ENCODE data around the gene CRABP2.

CRABP2 gene

DNA sequence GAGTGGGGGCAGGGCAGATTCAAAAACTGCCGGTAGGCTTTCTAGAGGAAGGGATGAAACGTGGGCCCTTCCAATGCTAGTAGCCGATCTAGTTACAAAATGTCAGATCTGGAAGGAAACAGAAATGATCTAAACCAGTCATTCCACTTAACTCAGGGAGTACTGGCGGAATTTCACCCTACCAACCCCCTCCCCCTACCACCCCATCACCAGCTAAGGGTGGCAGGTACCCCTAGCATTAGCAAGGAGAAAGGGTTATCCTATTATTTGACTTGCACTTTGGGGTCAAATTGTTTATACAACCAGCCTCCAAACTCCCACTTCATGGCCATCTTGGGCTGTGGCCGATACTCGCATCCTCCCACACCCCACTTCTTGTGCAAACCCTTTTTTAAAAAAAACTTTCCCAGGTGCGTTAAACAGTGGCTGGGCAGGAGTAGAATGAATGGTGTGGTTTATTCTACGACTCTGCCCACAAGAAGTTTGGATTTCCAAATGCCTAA, 36.1 kb upstream of the CRABP2 start:
- DNase-seq = no peak

DNA sequence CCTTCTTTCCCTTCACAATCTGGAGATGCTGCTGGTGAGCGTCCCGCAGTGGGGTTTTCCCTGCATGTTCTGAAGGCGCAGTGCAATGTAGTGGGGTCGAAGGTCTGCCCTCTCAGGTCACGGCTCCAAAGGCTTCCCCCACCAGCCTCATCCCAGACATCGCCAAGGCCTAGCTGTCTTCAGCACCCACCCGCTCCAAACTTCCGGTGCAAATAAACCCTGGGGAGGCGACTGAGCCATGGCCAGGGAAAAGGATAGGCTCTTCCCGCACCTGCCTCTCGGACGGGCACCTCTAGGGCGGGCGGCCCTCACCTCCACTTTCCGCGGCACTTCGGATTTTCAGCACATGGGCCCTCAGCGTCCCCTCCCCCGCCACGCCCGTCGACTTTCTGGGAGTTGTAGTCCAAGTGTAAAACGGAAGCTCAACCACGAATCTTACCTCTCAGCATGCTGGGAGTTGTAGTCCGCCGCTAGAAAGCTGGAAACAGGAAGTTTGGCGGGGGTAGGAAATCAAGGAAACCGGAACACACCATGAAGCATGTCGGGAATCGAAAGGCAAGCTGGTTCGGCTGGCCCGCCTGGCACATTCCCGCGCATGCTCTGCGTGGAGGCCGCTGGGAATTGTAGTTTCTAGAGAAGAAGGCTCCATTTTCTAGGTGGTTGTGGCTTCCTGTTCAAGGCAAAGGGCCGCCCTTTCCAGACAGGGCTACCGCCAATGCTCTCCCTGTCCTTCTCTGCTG, 35.5 kb upstream of the CRABP2 start, which contains the start of gene MRPL24:
Gene MRPL24 (minus strand): TSS at position 348 of the 740 bp plus-strand sequence. CDS start 2,384 bp downstream, outside the sequence.
- DNase-seq = peak; percentile 99

DNA sequence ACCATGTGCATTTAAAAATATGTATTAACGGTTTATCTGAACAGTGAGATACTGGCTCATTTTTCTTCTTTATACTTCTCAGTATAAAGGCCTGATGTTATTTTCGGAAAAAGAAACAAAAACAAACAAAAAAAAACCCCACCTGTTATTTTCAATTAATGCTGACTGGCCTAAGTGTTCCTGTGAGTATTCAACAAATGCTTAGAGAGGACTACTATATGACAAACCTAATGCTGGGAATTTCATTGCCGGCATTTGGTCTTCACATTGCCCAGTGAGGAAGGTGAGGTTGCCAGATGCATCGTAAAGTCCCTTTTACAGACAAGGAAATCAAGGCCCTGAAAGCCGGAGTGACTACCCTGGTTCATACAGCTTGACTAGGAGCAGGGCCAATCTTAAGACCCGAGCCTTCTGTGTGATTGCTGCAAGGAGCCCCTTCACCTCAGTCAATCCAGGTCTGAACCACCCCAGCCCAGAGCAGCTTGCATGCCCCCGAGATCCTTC, 34.9 kb upstream of the CRABP2 start:
- no peak for DNase-seq

DNA sequence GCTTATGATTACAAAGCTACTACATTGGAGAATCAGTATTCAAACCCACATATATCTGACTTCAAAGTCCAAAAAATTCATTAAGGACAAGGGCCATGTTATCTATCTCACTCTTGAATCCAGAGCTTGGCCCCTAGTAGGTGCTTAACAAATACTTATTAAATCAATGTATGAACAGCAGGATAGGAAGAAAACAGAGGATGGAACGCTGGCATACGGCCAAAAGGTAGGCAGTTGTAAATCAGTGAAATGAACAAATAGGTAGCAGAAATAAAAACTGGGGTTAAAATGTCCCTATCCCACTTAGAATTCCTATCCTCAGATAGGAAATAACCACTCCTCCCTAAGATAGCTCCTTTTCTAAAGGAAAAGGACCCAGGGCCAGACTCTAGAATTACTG, 33.5 kb upstream of the CRABP2 start:
- DNase-seq = no peak

DNA sequence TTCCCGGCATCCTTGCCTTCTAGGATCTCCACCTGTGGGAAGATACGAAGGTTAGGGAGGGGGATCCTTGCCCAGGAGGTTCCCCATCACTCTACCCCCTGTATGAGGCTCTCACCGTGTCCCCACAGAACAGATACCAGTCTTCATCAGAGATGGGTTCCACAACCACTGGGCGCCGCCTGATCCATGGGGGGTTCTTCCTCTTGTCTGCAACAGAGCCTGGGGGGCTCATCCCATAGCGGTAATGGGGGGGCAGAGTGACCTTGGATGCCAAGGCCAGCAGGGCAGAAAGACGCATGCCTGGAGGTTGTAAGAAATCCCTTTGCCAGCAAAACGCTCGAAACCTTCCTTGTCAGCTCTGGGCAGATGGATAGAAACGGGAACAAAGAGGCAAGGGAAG, 33.0 kb upstream of the CRABP2 start:
- DNase-seq = no peak

DNA sequence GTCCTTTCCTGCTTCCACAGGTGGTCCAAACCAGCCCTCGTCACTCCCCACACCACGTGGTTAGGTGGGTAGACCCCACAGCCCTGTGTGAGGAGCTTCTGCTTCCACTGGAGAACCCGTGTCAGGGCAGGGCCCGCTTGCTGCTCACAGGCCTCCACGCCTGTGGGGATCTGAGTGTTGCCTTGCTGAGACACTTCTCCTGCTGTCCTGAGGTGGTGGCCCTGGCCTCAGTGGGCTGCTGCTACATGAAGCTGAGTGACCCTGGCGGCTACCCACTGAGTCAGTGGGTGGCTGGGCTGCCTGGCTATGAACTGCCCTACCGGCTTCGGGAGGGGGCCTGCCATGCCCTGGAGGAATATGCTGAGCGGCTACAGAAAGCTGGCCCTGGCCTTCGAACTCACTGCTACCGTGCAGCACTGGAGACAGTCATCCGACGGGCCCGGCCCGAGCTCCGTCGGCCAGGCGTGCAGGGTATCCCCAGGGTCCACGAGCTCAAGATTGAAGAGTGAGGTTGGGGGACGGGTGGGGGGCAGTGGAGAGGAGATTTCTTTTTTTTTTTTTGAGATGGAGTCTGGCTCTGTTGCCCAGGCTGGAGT, 28.7 kb upstream of the CRABP2 start:
- DNase-seq = no peak

DNA sequence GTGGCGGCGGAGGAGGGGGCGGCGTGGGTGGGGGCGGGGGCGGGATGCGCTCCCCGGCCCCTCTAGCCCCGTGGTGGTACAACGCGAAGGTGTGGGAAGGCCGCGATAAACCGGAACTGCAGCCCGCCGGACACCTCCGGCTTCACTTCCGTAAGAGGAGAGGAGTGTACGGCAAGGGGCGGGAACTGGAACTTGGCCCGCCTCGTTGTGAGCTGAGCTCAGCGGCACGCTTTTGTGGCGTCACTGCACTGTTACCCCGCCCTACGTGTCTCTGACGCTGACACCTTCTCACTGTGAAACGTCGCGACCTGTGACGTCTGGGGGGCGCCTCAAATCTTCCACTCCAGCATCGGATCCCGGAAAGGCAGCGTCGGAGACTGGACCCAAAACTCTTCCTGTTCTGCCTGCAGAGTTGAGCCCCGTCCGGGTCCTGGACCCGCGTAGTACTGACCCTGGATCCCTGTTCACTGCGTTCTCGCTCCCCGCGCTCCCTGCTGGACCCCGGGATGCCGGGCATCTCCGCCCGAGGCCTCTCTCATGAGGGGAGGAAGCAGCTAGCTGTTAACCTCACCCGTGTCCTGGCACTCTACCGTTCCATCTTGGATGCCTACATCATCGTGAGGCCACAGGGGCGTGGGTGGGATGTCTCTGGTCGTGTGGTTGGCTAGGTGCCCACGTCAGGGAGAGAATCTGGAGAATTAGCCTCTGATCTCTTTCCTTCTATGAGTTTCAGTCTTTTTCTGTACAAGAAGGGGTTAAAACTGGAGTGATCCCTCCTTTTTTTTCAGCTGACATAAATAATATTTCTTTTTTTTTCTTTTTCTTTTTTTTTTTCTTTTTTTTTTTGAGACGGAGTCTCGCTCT, 23.4 kb upstream of the CRABP2 start, which contains the start of gene ISG20L2:
Gene ISG20L2 (minus strand): TSS at position 168 of the 864 bp plus-strand sequence. CDS start 1,114 bp downstream, outside the sequence.
- peak; percentile 97 for DNase-seq

DNA sequence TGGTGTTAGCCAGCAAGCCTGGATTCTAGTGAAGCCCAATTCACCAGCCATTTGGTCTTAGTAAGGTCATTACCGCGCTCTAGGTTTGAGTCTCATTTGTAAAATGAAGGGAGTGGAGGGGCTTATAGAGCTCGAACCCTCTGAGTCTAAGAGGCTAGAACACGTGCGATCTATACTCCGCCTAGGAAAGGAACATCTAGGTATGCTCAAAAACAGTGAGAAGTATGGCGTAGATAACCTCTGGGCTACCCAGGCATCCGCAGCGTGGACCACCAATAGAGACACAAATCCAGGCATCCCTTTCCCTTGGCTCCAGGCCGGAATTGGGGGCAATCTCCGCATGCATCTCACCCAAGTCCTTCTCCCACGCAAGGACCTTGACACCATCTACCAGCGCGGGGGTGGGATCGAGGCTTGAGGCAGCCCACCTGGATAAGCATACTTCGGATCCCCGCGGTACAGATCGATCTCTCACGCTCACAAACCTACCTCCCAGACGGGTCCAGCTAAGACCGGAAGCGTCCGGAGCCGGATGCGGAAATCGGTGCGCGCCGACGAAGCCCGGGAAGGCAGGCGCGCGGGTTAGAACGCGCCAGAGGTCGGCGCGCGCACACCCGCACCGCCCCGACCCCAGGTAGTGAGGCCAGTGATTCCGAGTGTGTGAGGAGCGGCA, 22.7 kb upstream of the CRABP2 start, which contains the start of gene METTL25B:
Gene METTL25B (plus strand): TSS at position 544 of the 673 bp plus-strand sequence. CDS start 636 bp downstream, outside the sequence.
- peak; percentile 84 for DNase-seq

DNA sequence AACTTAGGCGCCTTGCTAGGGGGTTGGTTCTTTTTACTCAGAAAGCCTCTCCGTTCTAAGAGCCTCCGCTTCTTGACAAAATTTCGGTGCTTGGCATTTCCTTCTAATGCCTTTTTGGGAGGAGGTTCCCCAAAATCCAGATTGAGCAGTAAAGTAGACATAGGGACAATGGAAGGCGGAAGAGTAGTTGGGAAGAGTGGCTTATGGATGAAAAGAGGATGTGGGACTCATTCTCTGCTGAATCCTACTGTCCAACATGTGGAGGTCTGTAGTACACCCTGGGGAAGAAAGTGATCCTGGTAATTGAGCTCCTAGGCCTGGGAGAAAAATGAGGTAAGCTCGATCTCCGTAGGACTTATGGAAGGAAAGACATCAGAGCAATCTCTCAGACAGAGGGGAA, 22.1 kb upstream of the CRABP2 start:
- no peak for DNase-seq

DNA sequence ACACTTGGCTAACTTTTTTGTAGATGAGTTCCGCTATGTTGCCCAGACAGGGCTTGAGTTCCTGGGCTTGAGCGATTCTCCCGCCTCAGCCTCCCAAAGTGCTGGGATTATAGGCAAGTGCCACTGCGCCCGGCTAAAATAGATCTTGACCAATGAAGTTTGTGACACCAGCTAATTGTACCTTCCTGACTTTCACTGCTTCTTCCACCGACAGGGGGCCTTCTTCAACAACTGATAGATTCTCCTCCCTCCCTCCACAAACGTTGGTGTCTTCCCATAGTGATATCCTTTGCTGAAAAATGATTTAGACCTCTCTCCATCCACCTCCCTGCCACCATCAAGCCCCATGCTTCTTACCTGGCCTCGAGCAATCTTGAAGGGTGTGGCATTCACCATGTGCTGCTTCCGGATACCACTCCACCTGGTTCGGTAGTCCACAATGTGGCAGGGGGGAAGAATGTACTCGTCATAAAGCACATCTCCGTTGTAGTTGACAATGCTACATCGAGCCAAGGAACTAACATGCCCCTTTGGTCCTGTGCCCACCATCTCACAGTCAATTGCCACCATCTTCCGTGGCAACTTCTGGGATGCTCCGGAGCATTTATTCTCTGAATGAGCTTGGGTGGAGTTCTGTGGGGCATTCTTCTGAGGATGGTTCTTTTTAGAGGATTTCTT, 21.3 kb upstream of the CRABP2 start:
- peak; percentile 17 for DNase-seq

DNA sequence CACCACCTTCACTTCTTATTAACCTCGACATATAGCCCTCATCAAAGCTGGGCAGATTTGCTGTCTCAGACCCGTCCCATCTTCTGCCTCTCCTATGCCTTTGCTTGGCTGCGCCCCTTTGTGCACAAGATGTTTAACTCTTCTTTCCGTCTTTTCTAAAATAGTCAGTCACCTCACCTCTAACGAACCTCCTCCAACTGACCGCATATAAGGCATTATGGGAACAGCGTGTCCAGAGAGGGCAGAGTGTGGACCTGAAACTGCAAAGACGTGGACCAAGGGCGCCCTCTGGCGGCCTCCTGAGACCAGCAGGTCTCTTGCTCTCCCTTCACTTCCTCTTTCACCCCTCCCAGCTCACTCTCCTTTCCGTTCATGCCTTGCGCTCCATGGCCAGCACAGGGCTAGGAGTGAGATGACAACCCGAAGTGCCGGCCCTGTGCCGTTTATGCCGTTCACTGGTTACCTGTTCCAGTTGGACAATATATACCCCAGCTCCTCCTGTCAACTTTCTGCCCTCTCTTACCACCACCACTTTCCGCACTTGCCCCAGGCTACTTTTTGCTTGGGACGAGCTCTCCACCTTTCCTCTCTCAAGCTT, 20.4 kb upstream of the CRABP2 start:
- peak; percentile 85 for DNase-seq

DNA sequence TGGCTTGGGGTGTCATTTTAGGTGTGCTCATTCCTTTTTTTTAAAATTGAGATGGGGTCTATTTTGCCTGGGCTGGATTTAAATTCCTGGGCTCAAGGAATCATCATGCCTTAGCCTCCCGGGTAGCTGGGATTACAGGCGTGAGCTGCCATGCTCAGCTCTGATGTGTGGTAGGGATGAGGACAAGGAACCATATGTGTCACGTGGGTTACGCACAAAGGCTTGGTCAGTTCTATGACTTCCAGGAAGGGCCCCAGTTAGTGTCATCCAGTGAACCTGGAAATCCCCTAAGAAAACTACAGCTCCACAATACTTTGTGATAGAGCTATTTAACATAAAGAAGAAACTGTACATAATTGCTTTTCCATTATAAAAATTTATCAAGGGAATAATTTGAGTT, 16.2 kb upstream of the CRABP2 start:
- no peak for DNase-seq

DNA sequence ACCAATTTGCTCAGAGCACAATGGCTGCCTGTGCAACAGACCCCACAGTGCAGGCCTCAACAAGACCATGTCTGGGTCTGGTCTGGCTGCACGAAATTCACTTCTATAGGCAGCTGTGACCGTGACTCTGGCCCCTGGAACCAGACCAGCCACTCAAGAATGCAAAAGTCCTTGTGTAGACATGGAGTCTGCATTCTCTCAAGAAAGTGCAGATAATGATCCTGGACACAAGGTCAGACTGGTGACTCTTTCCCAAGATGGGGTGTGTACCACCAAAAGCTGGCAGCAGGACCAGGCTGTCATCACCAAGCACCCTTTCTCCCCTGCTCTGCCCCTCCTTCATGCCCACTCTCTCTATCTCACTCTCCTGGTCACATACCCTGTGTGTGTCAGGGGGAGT, 15.7 kb upstream of the CRABP2 start:
- no peak for DNase-seq

DNA sequence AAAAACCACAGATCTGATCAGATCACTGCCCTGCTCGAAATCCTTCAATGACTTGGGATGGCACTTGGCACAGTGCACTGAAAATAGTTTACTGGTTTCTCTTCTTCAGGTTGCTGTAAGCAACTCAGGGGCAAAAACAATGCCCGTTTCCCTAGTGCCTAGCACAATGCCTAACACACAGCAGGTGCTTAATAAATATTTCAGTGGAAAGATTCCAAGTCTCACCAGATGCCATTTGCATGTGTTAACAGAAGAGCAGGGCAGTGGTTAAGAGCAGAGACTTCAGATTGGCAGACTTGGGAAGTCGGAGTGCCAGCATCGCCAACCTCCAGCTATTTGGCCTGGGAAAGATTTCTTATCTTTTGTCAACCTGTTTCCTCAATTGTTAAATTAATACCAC, 12.0 kb upstream of the CRABP2 start:
- peak; percentile 10 for DNase-seq

DNA sequence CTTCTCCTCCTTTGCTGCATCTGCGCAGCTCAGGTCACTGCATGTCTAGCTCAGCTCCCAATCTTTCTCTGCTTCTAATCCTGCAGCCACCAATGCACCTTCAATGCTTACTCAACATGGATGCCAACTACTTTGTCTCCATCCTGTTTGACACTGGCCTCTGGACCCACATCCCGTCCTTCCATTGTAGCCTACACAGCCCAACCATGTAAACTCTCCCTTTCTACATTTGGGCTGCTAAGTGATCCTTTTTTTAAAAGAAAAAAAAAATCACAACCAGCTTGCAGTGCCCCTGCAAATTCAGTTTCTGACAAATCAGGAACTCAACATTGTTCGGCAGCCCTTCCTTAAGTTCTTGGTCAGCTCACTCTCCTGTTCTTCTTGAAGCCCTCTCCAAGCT, 9.4 kb upstream of the CRABP2 start:
- no peak for DNase-seq

DNA sequence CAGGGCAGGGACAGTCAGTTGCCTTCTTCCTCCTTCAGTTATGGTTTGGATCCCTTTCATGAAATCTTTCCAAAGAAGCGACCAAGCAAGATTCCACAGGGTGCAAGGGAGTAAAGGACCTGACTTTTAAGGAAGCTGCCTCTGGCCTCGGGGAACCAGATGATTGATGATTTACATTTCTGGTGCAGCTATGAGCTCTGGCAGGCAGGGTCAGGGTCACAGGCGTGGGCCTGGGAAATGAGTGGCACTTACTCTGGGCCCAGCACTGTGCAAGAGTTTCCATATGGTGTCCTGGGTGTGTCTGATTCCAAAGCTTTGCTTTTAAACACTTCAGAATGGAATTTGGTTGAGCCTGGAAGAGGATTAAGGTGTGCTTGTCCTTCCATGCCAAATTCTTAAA, 7.2 kb upstream of the CRABP2 start:
- DNase-seq = no peak

DNA sequence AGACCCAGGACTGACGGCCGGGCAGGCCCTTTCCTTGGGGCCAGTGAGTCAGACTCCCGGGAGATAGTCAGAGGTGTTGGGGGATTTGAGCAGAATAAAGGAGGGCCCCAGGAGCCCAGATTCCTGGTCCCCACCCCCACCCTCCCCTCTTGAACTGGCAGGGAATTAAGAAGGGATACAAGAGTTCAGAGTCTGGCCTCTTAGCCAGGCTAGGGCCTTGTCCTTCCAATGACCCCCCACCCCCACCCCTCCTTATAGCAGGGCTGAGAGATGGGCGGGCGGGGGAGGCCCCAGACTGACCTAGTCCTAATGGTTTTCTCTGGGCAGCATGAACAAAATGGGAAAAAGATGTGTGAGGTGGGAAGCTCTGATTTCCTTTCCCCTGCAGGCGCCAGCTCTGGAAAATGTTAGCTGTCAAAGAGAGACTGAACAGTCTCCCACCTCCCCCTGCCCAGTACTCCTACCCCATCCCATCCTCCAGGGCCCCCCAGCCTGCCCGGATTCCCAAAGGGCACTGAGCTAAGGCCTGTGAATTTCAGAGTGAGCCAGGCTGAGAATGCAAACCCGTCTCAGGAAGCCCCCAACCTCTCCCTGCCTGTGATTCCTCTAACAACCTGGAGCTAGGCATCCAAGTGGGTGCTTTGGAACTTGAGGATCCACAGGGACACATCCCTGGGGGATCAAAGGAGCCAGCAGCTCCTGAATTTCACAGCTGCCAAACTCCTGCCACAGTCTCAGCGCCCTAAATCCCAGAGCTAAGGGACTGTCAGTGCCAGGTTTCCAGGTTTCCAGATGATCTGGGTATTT, 5.8 kb upstream of the CRABP2 start:
- DNase-seq = no peak

DNA sequence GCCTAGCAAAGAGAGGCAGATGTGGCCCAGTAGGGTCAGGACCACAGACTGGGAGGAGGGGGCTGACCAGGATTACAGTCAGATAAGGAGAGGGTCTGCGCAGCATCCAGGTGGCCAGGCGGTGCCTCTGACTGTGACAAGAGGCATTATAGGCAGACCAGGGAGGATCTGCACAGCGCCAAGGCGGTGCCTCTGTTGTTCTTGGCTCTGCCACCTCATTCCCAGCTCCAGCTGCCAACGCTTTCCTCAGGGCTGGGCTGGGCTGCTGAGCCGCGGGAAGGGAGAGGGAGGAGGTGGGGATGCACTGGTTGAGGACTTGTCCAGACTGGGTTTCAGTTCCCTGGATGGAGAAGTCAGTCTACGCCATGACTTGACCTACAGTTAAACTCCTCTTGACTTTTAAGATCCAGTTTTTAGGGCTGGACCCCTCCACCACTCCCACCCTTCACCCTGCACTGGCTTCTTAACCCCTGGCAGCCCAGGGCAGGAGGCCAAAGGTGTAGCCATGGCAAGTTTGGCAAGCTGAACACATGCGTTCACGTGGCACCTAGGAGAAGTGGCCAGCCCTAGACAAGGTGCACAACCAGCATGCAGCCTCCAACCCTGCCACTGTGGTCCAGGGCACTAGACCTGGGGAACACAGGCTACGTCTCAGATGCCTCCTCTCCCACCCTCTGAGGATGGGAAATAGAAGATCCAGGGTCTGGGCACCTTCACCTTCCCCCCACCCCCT, 4.5 kb upstream of the CRABP2 start:
- DNase-seq = peak; percentile 47

DNA sequence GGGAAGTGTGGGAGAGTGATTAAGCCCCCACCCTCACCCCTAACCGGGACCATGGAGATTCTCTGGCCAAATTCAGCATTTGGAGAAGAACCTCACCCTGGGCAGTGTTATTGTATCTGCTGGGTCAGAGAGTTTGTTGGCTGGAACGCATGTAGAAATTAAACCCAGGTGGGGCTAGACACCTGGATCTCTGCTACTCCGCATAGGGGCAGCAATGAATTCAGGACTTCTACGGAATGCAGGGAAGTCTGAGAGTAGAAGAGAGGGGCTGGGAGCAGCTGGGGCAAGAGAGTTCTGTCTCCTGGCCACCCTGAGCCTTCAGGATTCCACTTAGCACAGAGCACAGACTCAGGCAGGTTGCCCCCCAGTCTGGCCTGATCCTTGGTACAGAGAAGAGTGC, 3.6 kb upstream of the CRABP2 start:
- no peak for DNase-seq

DNA sequence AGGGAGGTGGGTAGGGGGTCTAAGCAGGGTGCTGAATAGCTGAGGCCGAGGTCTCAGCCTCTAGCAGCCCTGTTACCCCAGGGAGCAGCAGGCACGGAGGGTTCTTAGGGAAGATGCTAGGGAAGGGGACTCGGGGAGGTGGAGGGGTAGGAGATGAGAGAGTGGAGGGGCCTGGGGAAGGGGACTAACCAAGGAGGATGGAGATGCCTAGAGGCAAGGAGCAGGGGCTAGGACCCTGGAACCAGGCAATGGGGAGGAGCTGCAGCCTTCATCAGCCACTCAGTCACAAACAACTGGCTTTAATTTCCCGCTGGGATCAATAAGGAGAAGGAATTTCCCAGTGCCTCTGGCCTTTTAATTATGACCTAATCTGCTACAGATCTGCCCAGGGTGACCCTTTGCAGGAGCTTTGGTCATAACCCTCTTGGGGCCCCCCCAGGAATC, 2.9 kb upstream of the CRABP2 start:
- DNase-seq = no peak

Data from DMS79 treated with DMSO at 0.1 percent for 48 hours (cell line).